GOT3 (cell line): ENCODE results near the gene NR6A1.

Experiments used
- DNase-seq: peaks from one replicate; lab custom pipeline; 2025; ENCODE audit warnings: mixed read lengths; lab: John Stamatoyannopoulos, UW

NR6A1 gene

GRCh38 chr9:124504530-124505005 lies 266.5 kb downstream of the NR6A1 start:
- DNase-seq, result no peak

GRCh38 chr9:124503713-124504529 lies 267.2 kb downstream of the NR6A1 start:
- DNase-seq, result no peak

GRCh38 chr9:124502711-124503702 lies 268.1 kb downstream of the NR6A1 start:
- no peak for DNase-seq

- no peak for DNase-seq
Observed at GRCh38 chr9:124501771-124502320, 269.3 kb downstream of the NR6A1 start.

DNA sequence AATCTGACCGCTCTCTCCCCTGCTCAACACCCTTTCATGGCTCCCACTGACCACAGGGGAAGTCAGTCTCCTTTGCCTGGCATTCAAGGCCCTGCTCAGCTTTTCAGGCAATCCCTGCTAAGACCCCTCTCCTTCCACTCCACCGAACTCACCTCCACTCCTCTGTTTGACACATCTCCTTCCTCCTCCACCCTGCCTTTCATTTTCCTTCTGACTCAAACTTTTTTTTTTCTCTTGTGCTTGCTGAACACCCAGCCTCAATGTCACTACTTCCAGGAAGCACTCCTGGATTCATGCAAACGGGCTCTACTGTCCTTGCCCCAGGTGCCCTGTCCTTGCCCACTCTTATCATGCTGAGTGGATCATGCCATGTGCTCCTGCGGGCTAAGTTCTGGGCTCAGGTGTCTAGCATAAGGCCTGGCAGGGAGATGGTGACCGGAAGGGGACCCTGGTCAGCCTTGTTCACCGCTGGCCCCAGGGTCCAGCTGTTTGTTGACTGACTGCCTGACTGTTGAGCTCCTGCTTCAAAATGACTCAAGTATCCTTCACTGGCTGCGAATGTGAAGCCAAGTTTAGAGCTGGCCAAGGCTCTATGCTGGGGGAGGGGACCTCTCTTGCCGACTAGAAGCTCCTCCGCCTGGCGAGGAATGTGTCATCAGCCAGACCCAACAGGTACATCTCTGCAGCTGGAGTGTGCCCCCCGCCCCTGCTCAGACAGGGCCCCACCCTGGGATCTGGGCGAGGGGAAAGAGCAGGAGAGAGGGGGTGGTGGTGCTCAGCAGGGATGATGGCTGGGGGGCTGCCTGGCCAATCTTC lies 270.1 kb downstream of the NR6A1 start:
- DNase-seq, result no peak

GRCh38 chr9:124500028-124500795 lies 270.9 kb downstream of the NR6A1 start:
- no peak for DNase-seq

DNA sequence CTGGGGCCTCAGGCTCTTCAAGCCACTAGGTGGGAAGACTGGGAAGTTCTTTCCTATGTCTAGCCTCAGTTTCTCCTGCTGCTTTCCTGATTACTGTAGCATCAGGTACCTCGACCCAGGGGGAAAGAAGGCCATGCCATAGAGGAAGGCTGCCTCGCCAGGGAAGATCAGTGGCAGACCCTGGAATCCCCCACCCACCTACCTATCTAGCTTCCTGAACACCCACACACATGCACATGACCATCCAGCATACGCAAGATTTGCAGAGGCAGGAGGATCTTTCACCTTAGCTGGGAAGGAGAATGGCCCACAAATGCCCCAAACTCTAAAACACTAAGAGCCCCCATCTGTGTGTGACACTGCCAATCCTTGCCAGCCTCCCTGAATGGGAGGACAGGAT lies 271.9 kb downstream of the NR6A1 start:
- DNase-seq, result no peak

DNA sequence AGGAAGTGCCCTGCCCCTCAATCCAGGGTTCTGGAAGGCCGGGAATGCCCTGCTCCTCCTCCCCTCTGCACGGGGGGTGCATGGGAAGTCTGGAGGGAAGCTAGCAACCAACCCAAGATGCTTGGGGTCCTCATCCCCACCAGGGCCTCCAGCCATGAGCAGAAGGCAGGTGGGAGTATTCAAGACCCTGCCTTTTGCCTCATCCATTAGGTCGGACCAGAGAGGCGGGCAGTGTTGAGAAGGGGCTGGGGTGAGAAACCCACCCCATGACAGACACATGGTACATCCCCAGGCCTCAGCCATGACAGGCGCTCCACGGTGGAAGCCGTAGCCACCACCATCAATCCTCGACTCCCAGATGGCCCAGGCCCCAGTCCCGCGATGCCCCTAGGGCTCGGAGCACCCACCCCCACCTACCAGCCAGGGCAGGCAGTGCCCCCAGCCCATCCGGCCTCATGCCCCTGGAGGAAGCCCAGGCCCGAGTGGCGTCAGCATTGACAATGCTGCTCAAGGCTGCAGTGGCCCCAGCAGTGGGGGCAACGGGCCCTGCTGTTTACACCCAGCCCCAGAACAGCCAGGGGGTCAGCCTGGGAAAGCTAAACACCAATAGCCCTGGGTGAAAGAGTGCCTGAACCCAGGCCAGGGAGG lies 272.5 kb downstream of the NR6A1 start:
- DNase-seq, result no peak

- no peak for DNase-seq
Observed at GRCh38 chr9:124498040-124498439, 273.1 kb downstream of the NR6A1 start.

DNA sequence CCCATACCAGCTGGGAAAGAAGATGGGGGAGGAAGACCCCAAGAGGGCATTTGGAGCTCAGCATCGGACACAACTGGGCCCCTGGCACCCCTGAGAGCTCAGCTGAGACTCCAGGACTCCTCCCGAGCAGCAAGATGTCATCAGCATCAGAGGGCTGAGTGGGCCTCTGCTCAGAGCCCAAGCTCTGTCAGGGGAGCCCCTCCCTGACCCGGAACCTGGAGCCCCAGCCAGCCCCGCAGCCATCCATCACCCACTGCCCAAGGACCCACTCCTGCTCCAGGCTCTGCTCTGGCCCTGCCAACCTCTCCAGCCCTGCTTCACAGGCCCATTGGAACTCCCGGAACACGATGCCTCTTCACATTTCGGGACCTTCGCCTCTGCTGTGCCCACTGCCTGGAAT lies 273.7 kb downstream of the NR6A1 start:
- DNase-seq, result no peak

DNA sequence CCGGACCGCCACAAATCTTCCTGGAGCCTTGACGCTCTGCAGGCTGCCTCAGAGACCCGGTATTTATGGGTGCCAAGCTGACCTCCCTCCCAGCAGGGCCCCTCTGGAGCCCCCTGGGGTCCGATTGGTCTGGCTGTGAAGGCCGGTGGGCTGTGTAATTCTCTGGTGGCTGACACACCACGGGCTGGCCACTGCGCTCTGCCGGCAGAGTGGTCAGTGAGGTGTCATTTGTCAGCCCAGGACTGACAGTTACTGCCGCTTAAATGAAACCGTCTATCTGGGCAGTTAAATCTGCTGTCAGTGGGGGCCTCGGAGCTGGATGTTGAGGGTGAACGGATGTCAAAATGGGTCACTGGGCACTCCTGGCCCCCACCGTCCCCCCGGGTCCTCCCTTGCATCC lies 274.6 kb downstream of the NR6A1 start:
- DNase-seq, result no peak

DNA sequence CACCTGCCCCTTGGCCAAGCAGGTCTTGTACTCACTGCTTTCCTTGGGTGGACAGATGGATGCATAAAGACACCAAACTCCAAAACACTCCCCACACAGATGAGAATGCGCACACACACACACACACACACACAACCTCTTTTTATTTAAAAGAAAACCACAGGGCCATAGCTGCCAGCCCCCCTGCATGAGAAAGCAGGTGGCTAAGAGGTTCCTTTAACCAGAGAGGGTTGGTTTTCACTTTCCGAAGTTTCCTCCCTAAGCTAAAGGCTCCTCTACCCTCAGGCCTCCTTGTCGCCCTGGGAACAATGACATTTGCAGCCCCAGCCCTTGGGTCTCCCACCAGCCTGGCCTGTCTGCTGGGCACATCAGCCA lies 275.0 kb downstream of the NR6A1 start:
- DNase-seq, result no peak

GRCh38 chr9:124495126-124496074 lies 275.7 kb downstream of the NR6A1 start:
- DNase-seq, result no peak

- no peak for DNase-seq
Observed at GRCh38 chr9:124493794-124494479, 277.2 kb downstream of the NR6A1 start.

GRCh38 chr9:124493218-124493617 lies 277.9 kb downstream of the NR6A1 start:
- no peak for DNase-seq

DNA sequence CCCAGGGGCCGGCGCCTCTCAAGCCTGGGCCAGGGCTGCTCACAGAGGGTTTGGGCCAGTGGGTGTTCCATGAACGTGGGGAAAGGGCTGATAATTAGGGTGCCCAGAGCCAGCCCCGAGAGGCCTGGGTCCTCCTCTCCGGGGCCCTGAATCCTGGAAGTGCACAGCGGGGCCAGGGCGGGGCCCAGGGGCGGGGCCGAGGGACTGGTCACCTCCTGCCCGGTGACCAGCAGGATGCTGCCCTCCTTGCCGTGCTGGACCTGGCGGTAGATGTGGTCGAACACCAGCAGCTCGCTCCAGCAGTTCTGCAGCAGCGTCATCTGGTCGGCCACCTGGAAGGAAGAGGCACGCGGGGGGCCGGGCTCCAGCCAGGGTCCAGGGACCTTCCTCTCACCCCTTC lies 278.3 kb downstream of the NR6A1 start:
- no peak for DNase-seq

DNA sequence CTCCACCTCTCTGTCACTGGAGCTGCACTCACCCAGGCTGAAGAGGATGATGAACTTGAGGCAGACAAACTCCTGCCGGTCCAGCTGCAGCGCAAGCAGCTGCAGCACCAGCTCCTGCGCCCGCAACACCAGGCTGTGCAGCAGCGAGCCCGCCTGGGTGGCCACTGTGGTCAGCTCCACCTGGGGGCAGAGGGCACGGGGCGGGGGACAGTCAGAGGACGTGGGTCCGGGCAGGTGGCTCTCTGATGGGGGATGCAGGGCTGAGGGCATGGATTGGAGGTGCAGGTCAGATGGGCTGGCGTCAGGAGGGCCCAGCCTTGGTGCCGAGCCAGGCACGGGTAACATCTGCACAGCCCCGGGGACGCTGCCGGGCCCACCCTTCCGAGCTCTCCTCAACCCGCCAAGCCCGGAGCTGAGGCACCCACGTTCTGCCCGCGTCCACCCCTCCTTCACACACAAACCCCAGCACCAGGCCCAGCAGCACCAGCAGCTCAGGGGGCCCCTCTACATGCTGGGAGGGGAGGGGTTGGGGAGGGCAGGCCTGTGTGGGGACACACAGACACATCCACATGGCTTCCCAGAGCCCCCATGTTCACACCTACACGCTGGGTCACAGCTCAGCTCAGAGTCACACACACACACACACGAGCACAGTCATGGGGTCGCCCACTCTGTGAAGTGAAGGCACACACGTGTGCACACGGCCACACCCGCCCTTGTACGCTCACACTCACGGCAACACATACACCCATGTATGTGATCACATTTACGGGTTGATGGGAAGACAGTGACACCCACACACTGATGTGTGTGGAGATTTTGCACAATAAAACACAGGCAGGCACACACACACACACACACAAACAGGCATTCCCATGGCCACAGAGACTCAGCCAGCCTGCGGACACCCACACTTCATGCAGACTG lies 279.8 kb downstream of the NR6A1 start:
- DNase-seq, result no peak
